SK-N-MC (cell line): ENCODE data around the gene NTRK2.

Experiments
- EZH2 ChIP-seq: fragments of 200-600 bp; sonication (generic); IDR thresholded peaks from one replicate; pipeline ENCODE4 v1.6.1; 2017; ENCODE audit warnings: antibody characterized with exemption
- POLR2AphosphoS5 ChIP-seq: IDR thresholded peaks from 2 replicates; pipeline ENCODE4 v1.6.1; 2012; ENCODE audit warnings: mild to moderate bottlenecking, low read depth, low read length, borderline replicate concordance

GRCh38 chr9:84711398-84711777 is 41.9 kb downstream of the NTRK2 start:
- no peak for TF ChIP-seq POLR2AphosphoS5
- TF ChIP-seq EZH2, result no peak
